H9 (cell line): ENCODE measurements around the gene HOXA2. TPM values are rescaled to one million over a fixed set of nuclear protein-coding genes. Genes with fewer than 3 reads are reported as not detected.

Experiments used
- DNase-seq: peaks from one replicate; pipeline ENCODE4 v3.0.0-alpha.2; 2017
- H2AFZ ChIP-seq: one replicate; pipeline ENCODE4 v1.6.1; 2013; ENCODE audit warnings: mild to moderate bottlenecking, low read length, control low read depth, moderate library complexity
- H2AK5ac ChIP-seq: 2 replicates; pipeline ENCODE4 v1.6.1; 2013; ENCODE audit warnings: low read length, control low read depth, mixed read lengths; ENCODE audit not compliant: insufficient read length
- H2BK120ac ChIP-seq: one replicate; pipeline ENCODE4 v1.6.1; 2013; ENCODE audit warnings: low read depth, mild to moderate bottlenecking, low read length, control low read depth, inconsistent platforms; ENCODE audit not compliant: poor library complexity, severe bottlenecking
- H2BK12ac ChIP-seq: 2 replicates; pipeline ENCODE4 v1.6.1; 2013; ENCODE audit warnings: low read length, control low read depth, mixed read lengths, low read depth; ENCODE audit not compliant: insufficient read length
- H2BK15ac ChIP-seq: 2 replicates; pipeline ENCODE4 v1.6.1; 2013; ENCODE audit warnings: low read depth, low read length, control low read depth
- H2BK20ac ChIP-seq: one replicate; pipeline ENCODE4 v1.6.1; 2013; ENCODE audit warnings: low read depth, mild to moderate bottlenecking, low read length, control low read depth, inconsistent platforms; ENCODE audit not compliant: poor library complexity, severe bottlenecking
- H2BK5ac ChIP-seq: 2 replicates; pipeline ENCODE4 v1.6.1; 2013; ENCODE audit warnings: low read length, control low read depth, mixed read lengths; ENCODE audit not compliant: insufficient read length
- H3K14ac ChIP-seq: 2 replicates; pipeline ENCODE4 v1.6.1; 2013; ENCODE audit warnings: low read length, control low read depth; ENCODE audit not compliant: insufficient read depth
- H3K18ac ChIP-seq: 2 replicates; pipeline ENCODE4 v1.6.1; 2013; ENCODE audit warnings: low read depth, mild to moderate bottlenecking, mixed read lengths, low read length, control low read depth; ENCODE audit not compliant: insufficient read length
- H3K23ac ChIP-seq: 2 replicates; pipeline ENCODE4 v1.6.1; 2013; ENCODE audit warnings: low read length, control low read depth, mixed read lengths, low read depth; ENCODE audit not compliant: insufficient read length
- H3K23me2 ChIP-seq: 2 replicates; pipeline ENCODE4 v1.6.1; 2013; ENCODE audit warnings: low read depth, mild to moderate bottlenecking, mixed read lengths, low read length, control low read depth; ENCODE audit not compliant: insufficient read length, poor library complexity, severe bottlenecking
- H3K27ac ChIP-seq: 2 replicates; pipeline ENCODE4 v1.5.1; 2013; ENCODE audit warnings: low read length, control low read depth, mixed read lengths, low read depth; ENCODE audit not compliant: insufficient read length
- H3K27me3 ChIP-seq: 2 replicates; pipeline ENCODE4 v1.6.1; 2013; ENCODE audit warnings: low read length, control low read depth, inconsistent platforms; ENCODE audit not compliant: insufficient read depth
- H3K4ac ChIP-seq: 2 replicates; pipeline ENCODE4 v1.6.1; 2013; ENCODE audit warnings: low read depth, mild to moderate bottlenecking, control low read depth, inconsistent platforms, low read length, moderate library complexity
- H3K4me1 ChIP-seq: 2 replicates; pipeline ENCODE4 v1.6.1; 2013; ENCODE audit warnings: low read length, control low read depth, inconsistent platforms; ENCODE audit not compliant: insufficient read depth
- H3K4me2 ChIP-seq: 2 replicates; pipeline ENCODE4 v1.6.1; 2013; ENCODE audit warnings: low read length, control low read depth, mixed read lengths; ENCODE audit not compliant: insufficient read length, insufficient read depth
- H3K56ac ChIP-seq: 2 replicates; pipeline ENCODE4 v1.6.1; 2013; ENCODE audit warnings: low read depth, mild to moderate bottlenecking, mixed read lengths, low read length, control low read depth; ENCODE audit not compliant: insufficient read length
- H3K79me1 ChIP-seq: 2 replicates; pipeline ENCODE4 v1.6.1; 2013; ENCODE audit warnings: low read depth, mild to moderate bottlenecking, moderate library complexity, low read length, control low read depth, inconsistent platforms; ENCODE audit not compliant: insufficient read depth, poor library complexity, severe bottlenecking
- H3K79me2 ChIP-seq: 2 replicates; pipeline ENCODE4 v1.6.1; 2013; ENCODE audit warnings: low read length, control low read depth, inconsistent platforms; ENCODE audit not compliant: insufficient read depth
- H3K9ac ChIP-seq: 2 replicates; pipeline ENCODE4 v1.6.1; 2013; ENCODE audit warnings: low read length, control low read depth, mixed read lengths; ENCODE audit not compliant: insufficient read length; ENCODE audit errors: extremely low read depth
- H3K9me3 ChIP-seq: one replicate; pipeline ENCODE4 v1.6.1; 2013; ENCODE audit warnings: low read depth, low read length, inconsistent platforms; ENCODE audit not compliant: control insufficient read depth
- H3T11ph ChIP-seq: one replicate; pipeline ENCODE4 v1.6.1; 2013; ENCODE audit warnings: mild to moderate bottlenecking, low read length, control low read depth, inconsistent platforms
- H4K20me1 ChIP-seq: one replicate; pipeline ENCODE4 v1.6.1; 2013; ENCODE audit not compliant: control insufficient read depth, insufficient read length, insufficient read depth
- H4K5ac ChIP-seq: 2 replicates; pipeline ENCODE4 v1.6.1; 2013; ENCODE audit warnings: low read depth, mild to moderate bottlenecking, mixed read lengths, low read length, control low read depth; ENCODE audit not compliant: insufficient read length
- H4K8ac ChIP-seq: replicated peaks from 2 replicates; pipeline ENCODE4 v1.6.1; 2013; ENCODE audit warnings: low read length, control low read depth, mixed read lengths, low read depth; ENCODE audit not compliant: insufficient read length
- H4K91ac ChIP-seq: 2 replicates; pipeline ENCODE4 v1.6.1; 2013; ENCODE audit warnings: low read depth, mild to moderate bottlenecking, moderate library complexity, mixed read lengths, low read length, control low read depth; ENCODE audit not compliant: insufficient read length
- H3K27ac Mint-ChIP-seq, 3 experiments: 2 replicates in 2 of 3; 3 replicates in 1 of 3; pipeline ENCODE4 v1.8.0; 2020 to 2021; ENCODE audit warnings: mixed read lengths in 3 of 3, mild to moderate bottlenecking in 1 of 3, moderate library complexity in 1 of 3
- H3K27me3 Mint-ChIP-seq: 2 replicates; pipeline ENCODE4 v1.8.0; 2021; ENCODE audit warnings: low read depth, mild to moderate bottlenecking, moderate library complexity, mixed read lengths
- H3K36me3 Mint-ChIP-seq, 3 experiments: 2 replicates in 2 of 3; 3 replicates in 1 of 3; pipeline ENCODE4 v1.8.0; 2020 to 2021; ENCODE audit warnings: low read depth in 3 of 3, mixed read lengths in 3 of 3; ENCODE audit not compliant: insufficient read depth in 1 of 3
- H3K4me1 Mint-ChIP-seq, 2 experiments: 2 replicates each; pipeline ENCODE4 v1.8.0; 2020; ENCODE audit warnings: mixed read lengths in 2 of 2
- H3K4me3 Mint-ChIP-seq, 2 experiments: 2 replicates in 1 of 2; 3 replicates in 1 of 2; pipeline ENCODE4 v1.8.0; 2020 to 2021; ENCODE audit warnings: mild to moderate bottlenecking in 2 of 2, mixed read lengths in 2 of 2, moderate library complexity in 1 of 2
- H3K9me3 Mint-ChIP-seq, 2 experiments: 2 replicates in 1 of 2; 3 replicates in 1 of 2; pipeline ENCODE4 v1.8.0; 2020; ENCODE audit warnings: mild to moderate bottlenecking in 2 of 2, mixed read lengths in 2 of 2, moderate library complexity in 1 of 2
- WGBS: extraction: QIAGEN DNeasy Blood & Tissue Kit; methylation state at CpG from one replicate; pipeline ENCODE4 v1.1.7; 2013; ENCODE audit warnings: missing lambda C conversion rate, low lambda C conversion rate, mixed read lengths; ENCODE audit not compliant: insufficient read length; ENCODE audit errors: extremely low coverage; 5-methylcytosine and 5-hydroxymethylcytosine counted together
- total RNA-seq: library from RNA; stranded (reverse); gene quantifications from 2 replicates; pipeline ENCODE4 v1.2.1, GENCODE V29; 2021
- TF ChIP-seq, protein P1 (sequence below): fragments of 200-600 bp; sonication (generic); conservative IDR thresholded peaks from 3 replicates; pipeline ENCODE4 v1.8.0; 2021; ENCODE audit warnings: antibody characterized with exemption, mild to moderate bottlenecking

Gene HOXA2
- total RNA-seq, 1 experiment from 2014 or later = not detected

DNA sequence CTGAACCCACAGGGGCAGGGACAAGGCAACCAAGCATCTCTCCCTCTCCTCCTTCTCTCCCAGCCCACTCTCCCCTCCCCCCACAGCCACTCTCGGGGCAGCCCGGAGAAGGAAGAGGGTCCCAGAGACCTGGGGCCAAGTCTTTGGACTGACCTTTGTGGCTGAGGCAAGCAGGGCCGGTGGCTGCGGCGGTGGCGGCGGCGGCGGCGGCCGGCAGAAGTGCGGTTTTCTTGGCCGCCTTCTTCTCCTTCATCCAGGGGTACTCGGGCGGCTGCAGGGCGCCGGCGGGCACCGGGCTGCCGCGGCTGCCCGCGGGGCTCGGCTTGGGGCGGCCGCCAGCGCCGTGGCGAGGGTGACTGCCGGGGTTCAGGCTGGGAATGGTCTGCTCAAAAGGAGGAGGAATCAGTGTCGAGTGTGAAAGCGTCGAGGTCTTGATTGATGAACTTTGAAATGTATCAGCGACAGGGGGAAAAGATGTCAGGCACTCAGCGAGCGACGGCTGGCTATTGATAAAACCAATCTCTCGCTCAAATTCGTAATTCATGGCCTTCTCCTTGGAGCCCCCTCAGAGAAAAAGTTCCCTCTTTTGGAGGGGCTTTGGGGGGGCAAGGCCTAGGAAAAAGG, 414 bp downstream of the HOXA2 start:
- H3K9me3 ChIP-seq = no peaks in the 10 kb centered on the region
- WGBS = no CpG with 5 or more reads among the region's 39 CpGs
- no peak overlapping the region for H3T11ph ChIP-seq
- H4K91ac ChIP-seq = no peak overlapping the region
- H3K79me2 ChIP-seq = no peaks in the 10 kb centered on the region
- no peak overlapping the region for H3K9ac ChIP-seq
- H3K56ac ChIP-seq = no peak overlapping the region
- H2BK5ac ChIP-seq = no peak overlapping the region
- Mint-ChIP-seq H3K9me3 (peaks cover 8 to 22% of the 10 kb centered on the region in 2 experiments), H3K4me1 (peaks cover 17 to 50% of the 10 kb centered on the region in 2 experiments), H3K36me3 (no peaks in the 10 kb centered on the region), H3K27ac (no peak overlapping the region), H3K4me3 (peak overlapping the region in 1 of 2 experiments; percentile 58; a peak in 3 of 5 replicates), H3K27me3 (peaks cover 100% of the 10 kb centered on the region)
- no peak overlapping the region for H3K14ac ChIP-seq
- no peaks in the 10 kb centered on the region for H3K4me1 ChIP-seq
- H3K79me1 ChIP-seq = no peaks in the 10 kb centered on the region
- no peak overlapping the region for H4K8ac ChIP-seq
- no peak overlapping the region for H2AFZ ChIP-seq
- H3K27me3 ChIP-seq = peaks cover 98% of the 10 kb centered on the region
- no peak overlapping the region for H3K4ac ChIP-seq
- H3K4me2 ChIP-seq = no peak overlapping the region
- H3K23me2 ChIP-seq = no peaks in the 10 kb centered on the region
- H4K20me1 ChIP-seq = peaks cover 2% of the 10 kb centered on the region
- H4K5ac ChIP-seq = no peak overlapping the region
- H2BK15ac ChIP-seq = no peak overlapping the region
- no peak overlapping the region for H2BK20ac ChIP-seq
- H3K23ac ChIP-seq = no peak overlapping the region
- H2BK12ac ChIP-seq = no peak overlapping the region
- no peak for DNase-seq
- H2BK120ac ChIP-seq = no peak overlapping the region
- TF ChIP-seq, protein P1, sequence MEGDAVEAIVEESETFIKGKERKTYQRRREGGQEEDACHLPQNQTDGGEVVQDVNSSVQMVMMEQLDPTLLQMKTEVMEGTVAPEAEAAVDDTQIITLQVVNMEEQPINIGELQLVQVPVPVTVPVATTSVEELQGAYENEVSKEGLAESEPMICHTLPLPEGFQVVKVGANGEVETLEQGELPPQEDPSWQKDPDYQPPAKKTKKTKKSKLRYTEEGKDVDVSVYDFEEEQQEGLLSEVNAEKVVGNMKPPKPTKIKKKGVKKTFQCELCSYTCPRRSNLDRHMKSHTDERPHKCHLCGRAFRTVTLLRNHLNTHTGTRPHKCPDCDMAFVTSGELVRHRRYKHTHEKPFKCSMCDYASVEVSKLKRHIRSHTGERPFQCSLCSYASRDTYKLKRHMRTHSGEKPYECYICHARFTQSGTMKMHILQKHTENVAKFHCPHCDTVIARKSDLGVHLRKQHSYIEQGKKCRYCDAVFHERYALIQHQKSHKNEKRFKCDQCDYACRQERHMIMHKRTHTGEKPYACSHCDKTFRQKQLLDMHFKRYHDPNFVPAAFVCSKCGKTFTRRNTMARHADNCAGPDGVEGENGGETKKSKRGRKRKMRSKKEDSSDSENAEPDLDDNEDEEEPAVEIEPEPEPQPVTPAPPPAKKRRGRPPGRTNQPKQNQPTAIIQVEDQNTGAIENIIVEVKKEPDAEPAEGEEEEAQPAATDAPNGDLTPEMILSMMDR = no peak
- no peak overlapping the region for H3K27ac ChIP-seq
- H3K18ac ChIP-seq = no peak overlapping the region
- H2AK5ac ChIP-seq = no peak overlapping the region
